Skeletal muscle cell (primary cell): ENCODE results near the gene SLC38A8.

Experiments used
- DNase-seq: peaks from one replicate; pipeline ENCODE4 v3.0.0-alpha.2; 2010; ENCODE audit warnings: low read depth
- H3K4me3 ChIP-seq: 2 replicates; pipeline ENCODE4 v1.5.1; 2011; ENCODE audit warnings: low read depth, mild to moderate bottlenecking, control low read depth, low read length, moderate library complexity

The SLC38A8 gene

GRCh38 chr16:83964684-83965443 lies 77.7 kb downstream of the SLC38A8 start:
- no peak overlapping the region for H3K4me3 ChIP-seq
- no peak for DNase-seq

- DNase-seq: no peak
- no peak overlapping the region for H3K4me3 ChIP-seq
Observed at GRCh38 chr16:83963277-83964119, 79.1 kb downstream of the SLC38A8 start.

- no peak for DNase-seq
- no peak overlapping the region for H3K4me3 ChIP-seq
Observed at GRCh38 chr16:83961591-83961990, 81.0 kb downstream of the SLC38A8 start.

- no peak for DNase-seq
- no peak overlapping the region for H3K4me3 ChIP-seq
Observed at GRCh38 chr16:83960521-83961249, 81.9 kb downstream of the SLC38A8 start.
